ENCODE measurements around the gene AGK.

GRCh38 chr7:141702047-141702567 is 150.9 kb downstream of the AGK start, which contains the start of gene DENND11:
- TF ChIP-seq POLR2A (IDR thresholded peaks at IDR 0.05): no peak
- TF ChIP-seq CTCF (IDR thresholded peaks at IDR 0.05): no peak
